ENCODE results near the gene FBXO44. TPM values are rescaled to one million over a fixed set of nuclear protein-coding genes. Genes with fewer than 3 reads are reported as not detected.

Gene FBXO44
- total RNA-seq, 1 donor from 2014 or later, result 6.4 TPM

DNA sequence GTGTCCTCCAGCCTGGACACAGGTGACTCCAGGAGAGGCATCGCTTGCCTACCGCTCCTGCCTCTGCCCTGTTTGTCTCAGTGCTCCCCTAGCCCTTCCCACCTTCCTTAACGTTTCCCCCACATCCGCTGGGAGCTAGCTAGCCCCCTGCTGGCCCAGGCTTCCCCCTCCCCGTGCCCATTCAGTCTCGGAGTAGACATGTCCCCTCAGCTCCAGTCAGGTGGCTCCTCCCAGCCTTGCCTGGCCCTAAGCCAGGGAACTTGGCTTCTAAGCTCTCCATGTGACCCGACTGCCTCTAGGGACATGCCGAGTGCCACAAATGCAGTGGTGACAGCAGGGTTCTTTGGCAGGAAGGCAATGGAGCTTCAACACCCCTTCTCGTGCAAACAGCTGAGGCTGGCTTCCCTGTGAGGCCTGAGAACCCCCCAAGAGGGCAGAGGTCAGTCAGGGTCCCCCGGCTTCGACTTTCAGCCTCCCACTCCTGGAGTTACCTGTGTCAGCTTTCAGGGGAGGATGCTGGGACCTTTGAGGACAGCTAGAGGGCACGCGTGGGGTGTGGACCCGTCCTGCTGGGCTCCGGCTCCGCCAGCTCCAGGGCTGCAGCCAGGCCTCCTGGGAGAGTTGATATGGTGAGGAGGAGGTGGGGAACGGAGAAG, 53.1 kb downstream of the FBXO44 start:
- DNase-seq (ENCODE audit: low read depth in 2 of 2), result no peak

GRCh38 chr1:11708554-11709350, 54.1 kb downstream of the FBXO44 start:
- DNase-seq (ENCODE audit: low read depth in 2 of 2), result no peak

- no peak for DNase-seq (ENCODE audit: low read depth in 2 of 2)
These were observed 56.8 kb downstream of the FBXO44 start for GRCh38 chr1:11711490-11711889.

- DNase-seq (ENCODE audit: low read depth in 2 of 2), result no peak
These were observed 57.6 kb downstream of the FBXO44 start for GRCh38 chr1:11712285-11712684.

Other genes starting within 250 kb of the FBXO44 start
- under 0.01 and 0.25 TPM in 2 replicates for gene DISP3, start 175.7 kb upstream of the FBXO44 start, total RNA-seq
- 1.4 and 1.5 TPM in 2 replicates for gene FBXO2, start 448 bp upstream of the FBXO44 start, total RNA-seq
- gene FBXO6, start 9.3 kb downstream of the FBXO44 start, total RNA-seq, result 1.8 and 4.0 TPM in 2 replicates
- 37.7 and 39.1 TPM in 2 replicates for gene MAD2L2, start 26.3 kb downstream of the FBXO44 start, total RNA-seq
- 0.13 and 0.64 TPM in 2 replicates for gene DRAXIN, start 36.8 kb downstream of the FBXO44 start, total RNA-seq
- gene AGTRAP, start 81.3 kb downstream of the FBXO44 start, total RNA-seq, result 34.0 and 46.8 TPM in 2 replicates
- gene C1orf167, start 107.3 kb downstream of the FBXO44 start, total RNA-seq, result 0.25 and 0.26 TPM in 2 replicates
- 30.2 and 53.2 TPM in 2 replicates for gene MTHFR, start 151.1 kb downstream of the FBXO44 start, total RNA-seq
- 5.9 and 7.0 TPM in 2 replicates for gene CLCN6, start 151.3 kb downstream of the FBXO44 start, total RNA-seq
- gene NPPA, start 192.9 kb downstream of the FBXO44 start, total RNA-seq, result not detected in 2 replicates
- not detected in 2 replicates for gene NPPB, start 204.1 kb downstream of the FBXO44 start, total RNA-seq